Stimulated activated CD4-positive, alpha-beta T cell treated with anti-CD3 and anti-CD28 coated beads, Interleukin-4, amount 100 ng/mL, for 1 hour (primary cell): ENCODE data around the gene CTDSPL.

ENCODE experiments used
- DNase-seq: peaks from one replicate; pipeline ENCODE4 v3.0.0-alpha.2; 2020

Gene CTDSPL

DNA sequence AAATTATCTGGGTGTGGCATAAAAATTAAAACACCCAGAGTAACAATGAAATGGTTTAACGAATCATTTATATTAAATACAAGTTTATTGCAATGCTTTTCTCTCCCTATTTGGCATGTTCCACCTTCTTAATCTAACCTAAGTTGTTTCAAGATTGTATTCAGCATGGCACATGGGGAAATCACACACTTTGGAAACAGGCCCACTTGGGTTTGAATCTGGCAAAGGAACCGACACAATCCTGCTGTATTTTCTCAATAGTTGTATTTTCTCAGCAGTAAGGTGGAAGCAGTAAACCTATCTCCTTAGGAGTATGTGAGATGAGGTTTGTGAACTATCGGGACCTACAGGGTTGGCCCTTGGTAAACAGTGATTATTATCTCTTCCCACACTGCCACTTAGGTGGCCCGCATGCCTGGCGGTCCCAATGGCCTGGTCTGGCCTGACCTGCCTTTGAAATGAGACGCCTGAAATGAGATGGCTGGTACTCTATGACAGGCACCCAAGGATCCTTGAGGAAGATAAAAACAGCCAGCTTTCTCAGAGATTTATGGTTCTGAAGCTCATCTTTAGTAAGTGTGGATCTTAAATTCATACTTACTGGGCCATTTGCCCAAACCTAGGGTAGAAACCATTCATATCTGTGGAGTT, 83.6 kb downstream of the CTDSPL start:
- no peak for DNase-seq

DNA sequence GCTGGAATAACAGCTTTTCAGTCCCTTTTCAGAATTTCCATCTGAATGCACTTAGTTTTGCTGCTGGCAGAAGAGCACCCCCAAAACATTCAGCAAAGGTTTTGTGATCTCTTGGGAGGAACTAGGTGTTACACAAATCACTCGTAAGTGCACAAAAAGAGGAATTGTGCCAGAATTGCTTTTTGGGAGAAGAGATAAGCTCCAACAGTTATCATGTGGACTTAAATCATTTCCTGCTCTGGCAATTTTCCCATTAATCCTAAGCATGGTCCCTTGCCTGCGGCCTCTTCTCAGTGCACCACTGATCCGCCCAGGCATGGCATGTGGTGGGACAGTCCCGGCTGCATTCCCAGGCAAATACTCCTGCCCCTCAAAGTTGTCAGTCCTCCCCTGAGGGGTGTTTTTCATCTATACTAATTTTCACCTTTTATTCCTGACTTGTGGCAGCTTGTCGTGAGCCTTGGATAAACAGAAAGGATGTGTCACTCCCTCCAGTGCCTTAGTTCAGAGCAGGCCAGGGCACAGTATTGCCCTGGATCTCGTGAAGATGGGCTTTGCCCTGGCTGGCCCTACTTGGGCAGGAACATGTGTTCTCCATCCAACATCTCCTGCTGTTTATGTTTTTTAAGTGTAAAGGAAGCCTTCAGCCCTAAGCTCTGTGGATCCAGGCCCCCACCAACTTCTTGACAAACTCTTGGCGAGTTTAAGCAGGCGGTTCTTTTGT, 84.3 kb downstream of the CTDSPL start:
- DNase-seq, result no peak

DNA sequence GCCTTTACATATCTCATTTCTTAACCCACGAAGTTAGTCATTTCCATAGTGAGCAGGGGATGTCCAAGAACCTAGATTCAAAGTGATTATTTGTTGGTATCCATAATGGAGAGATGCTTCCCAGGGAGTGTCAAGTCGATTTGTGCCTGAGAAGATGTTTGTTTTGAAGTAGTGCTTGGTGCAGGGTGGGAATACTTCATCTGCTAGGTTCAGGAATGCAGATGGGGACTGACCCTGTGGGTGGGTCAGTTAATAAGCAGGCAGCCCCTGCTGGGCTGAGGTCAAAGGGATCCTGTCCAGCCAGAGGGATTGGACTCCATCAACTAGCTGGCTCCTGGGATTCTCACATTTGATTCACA, 84.8 kb downstream of the CTDSPL start:
- no peak for DNase-seq

DNA sequence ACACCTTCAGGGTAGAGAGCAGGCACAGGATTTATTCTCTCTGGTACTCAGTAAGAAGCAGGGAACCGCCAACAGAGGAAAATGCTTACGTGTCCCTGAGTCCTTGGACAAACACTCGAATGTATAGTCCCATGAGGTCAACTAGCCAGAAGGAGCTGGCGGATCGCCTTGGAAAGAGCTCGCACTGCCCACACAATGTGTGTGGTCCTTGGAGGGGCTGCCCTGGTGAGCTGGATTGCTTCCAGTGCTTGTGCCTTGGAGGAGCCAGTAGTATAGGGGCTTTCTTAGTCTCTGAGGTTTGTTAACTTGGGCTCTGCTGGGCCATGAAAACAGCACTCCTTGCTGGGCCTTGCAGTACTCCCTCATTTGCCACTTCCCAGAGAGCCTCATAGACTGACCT, 88.2 kb downstream of the CTDSPL start:
- DNase-seq, result no peak

GRCh38 chr3:37952564-37952963, 90.9 kb downstream of the CTDSPL start:
- DNase-seq, result no peak

DNA sequence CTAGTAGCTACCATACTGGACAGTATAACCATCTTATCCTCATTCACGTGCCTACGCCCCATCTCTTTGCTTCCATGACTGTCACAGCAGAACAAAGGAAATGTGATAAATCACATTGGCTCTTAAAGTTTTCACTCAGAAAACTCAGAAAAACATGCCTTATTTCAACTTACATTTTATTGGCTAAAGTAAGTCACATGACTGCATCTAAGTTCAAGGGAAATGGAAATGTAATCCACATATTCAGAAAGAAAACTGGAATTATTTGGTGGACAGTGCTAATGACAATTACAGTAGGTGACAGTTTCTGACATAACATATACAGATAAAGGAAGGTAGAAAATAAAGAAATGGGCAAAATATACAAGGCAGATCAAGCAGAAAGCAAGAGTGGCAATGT, 91.5 kb downstream of the CTDSPL start:
- DNase-seq, result no peak

DNA sequence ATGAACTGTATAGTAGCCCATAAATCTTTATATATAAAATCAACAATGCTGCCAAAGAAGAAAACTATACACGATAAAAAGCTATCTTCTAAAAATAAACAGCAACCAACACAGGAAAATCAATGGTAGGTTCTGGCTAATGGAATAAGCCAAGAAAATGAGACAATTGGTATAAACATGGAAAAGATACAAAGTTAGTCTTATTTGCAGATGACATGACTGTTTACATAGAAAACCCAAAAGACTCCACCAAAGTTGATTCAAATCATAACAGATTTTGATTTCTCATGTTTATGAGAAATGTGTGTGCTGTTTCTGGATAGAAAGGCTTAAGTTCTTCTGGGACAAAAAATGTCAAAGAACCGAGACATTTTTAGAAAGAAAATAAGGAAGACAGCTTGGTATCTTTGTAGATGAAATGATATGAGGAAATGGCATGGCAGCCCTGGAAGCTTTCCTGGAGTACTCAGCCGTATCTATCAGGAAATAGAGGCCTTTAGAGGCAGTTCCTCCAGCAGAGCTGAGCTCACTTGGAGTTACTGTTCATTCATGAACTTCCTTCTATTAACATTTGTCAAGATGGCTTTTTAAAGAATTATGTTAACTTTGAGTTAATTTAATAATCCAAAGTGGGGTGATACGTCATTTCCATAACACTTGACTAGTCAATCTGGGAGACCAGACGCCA, 92.2 kb downstream of the CTDSPL start:
- DNase-seq, result no peak

GRCh38 chr3:37954881-37955280, 93.2 kb downstream of the CTDSPL start:
- DNase-seq, result no peak

DNA sequence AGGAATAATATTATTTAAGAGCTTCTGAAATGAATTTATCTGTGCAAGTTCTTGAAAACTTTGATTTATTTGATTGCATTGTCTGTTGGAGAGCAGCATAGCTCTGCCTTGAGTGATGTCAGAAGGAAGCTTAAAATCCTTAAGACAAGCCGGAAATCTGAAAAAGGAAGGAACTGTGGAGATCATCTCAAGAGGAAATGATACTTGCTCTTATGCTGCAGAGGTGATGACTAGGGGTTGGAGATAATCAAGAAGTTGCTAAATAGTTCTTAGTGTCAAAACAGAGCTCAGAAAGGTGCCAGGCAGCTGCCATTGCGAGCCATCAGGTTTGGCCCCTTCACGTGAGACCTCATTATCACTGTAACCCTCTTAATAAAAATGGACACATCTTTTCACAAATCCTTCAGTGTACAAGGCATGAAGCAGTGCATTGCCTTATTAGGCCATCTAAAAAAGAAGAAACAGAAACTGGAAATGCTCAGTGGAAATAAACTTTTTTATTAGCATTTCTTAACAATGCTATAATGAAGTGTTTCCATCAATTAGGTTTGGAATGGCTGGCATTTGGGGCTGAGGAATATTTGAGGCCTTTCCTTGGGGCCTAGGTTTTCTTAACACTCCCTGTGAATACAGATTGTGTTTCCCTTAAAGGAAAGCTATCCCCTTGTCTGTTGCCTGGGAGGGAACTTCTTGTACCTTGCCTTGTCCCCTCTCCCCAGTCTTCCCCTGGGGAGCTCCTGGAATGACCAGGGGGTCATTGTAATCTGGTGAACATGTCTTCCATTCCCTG, 94.4 kb downstream of the CTDSPL start:
- no peak for DNase-seq

DNA sequence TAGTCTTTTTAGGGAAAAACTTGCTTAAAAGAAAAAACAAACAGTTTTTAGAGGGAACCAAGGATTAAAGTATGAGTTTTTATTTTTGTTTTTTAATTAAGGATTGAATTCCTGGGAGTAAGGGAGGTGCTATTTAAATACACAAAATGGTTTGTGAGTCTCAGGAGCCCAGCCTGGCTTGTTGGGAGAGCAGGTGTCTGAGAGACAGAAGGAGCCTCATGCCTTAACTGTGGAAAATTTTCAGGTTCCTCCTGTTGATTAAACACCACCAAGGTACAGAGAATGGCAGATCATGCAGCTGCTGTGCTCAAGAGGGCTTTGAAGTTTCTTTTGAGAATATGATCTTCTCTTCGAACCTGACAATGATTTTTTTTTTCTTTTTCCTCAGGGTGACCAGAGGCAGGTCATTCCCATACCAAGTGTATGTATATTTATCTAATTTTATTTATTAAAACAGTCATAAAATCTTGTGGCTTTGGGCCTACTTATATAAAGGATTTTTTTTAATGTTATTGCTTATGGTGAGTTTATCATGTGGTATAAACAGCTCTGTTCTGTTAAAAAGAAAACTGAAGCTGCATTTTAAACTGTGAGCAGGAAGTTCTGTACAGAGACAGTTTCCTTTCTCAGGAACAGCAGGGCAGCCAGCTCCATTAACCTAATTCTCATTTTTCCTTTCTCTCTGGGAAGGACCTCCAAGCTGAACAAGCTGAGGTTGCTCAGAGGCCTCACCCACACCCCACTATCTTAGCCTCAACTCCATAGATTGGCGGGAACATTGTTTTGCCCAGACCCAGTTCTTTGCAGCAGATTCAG, 95.3 kb downstream of the CTDSPL start:
- no peak for DNase-seq

GRCh38 chr3:37957539-37957936, 95.9 kb downstream of the CTDSPL start:
- no peak for DNase-seq

GRCh38 chr3:37961622-37962431, 100.1 kb downstream of the CTDSPL start:
- no peak for DNase-seq

GRCh38 chr3:37963016-37963415, 101.3 kb downstream of the CTDSPL start:
- no peak for DNase-seq

GRCh38 chr3:37963635-37964034, 102.0 kb downstream of the CTDSPL start:
- no peak for DNase-seq

- no peak for DNase-seq
Observed at GRCh38 chr3:37964146-37964545, 102.5 kb downstream of the CTDSPL start.

GRCh38 chr3:37964716-37965115, 103.0 kb downstream of the CTDSPL start:
- no peak for DNase-seq

DNA sequence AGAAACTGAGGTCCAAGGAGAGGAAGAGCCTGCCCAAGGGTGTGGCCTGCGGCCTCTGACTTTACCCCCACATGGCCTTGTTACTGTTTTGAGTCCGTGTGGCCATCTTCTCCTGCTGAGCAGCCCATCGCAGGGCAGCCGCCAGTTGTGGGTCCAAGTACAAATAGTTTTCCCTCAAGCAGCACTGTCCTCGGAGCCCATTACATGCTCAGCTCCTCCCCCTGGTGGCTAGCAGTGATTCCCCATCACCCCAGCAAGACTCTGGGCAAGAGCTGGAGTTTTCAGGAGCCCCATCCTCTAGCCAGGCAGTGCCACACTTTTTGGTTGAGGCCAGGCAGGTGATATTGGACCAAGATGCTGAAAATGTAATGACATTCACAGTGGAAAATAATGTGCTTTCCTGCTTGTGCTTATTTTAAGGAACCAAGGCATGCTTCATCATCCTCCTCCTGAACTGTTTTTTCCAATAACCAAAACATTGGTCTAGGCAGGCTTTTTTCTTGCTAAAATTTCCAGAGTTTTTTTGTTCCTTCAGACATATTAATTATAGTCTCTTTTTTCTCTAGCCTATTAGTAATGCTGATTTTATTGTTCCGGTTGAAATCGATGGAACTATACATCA, 105.7 kb downstream of the CTDSPL start:
- DNase-seq, result peak; percentile 60

DNA sequence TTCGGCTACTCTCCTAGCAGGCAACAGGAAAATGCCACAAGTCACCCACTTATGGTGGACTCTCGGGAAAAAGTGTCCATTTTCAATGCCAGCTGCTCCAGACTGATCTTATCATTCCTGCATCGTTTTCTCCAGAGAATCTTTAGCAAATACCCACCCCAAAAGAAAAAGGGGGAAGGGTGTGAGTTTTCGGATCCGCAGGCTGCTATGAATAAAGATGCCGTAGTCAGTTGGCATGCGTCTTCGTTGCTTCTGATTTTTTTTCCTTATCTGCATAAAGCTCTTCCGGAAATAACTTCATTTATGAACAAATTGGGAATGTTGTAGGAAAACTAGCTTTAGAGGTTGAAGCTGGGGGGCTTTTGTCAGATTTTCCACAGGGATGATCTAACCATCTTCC, 106.5 kb downstream of the CTDSPL start:
- no peak for DNase-seq

- no peak for DNase-seq
Observed at GRCh38 chr3:37968813-37969595, 107.3 kb downstream of the CTDSPL start.

DNA sequence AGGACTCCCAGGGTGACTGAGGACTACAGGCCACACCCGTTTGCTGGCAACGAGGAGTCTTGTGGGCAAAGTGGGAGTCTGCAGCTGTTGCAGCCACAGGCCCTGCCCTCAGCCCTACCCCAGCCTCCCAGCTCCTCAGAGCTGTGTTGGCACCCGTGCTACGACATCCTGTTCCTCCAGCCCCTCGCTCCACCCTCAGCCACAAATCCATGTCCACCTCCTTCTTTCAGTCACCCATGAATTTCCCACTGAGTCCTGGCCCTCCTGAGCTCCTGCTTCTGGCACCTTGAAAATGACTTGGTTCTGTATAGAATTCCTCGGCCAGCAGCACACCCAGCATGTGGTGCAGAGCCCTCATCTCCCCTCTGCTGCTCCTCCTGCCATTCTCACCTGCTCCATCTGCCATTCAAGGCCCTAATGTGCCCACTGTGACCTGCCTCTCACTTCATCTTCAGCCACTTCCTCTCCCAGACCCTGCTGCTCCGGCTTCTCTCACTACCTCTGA, 108.0 kb downstream of the CTDSPL start:
- no peak for DNase-seq
